Omental fat pad (tissue), 4 donors: ENCODE measurements around the gene SSX5. TPM values are rescaled to one million over a fixed set of nuclear protein-coding genes. Genes with fewer than 3 reads are reported as not detected.
"Not testable (repeated sequence)": the region's sequence is repeated elsewhere in the genome, so short reads cannot be mapped to it uniquely, and the experiment has no call there.

Source experiments
- ATAC-seq: fragments of 150-250 bp; one replicate; pipeline ENCODE4 v1.9.1; 2016; ENCODE audit warnings: mild to moderate bottlenecking, moderate library complexity; ENCODE audit not compliant: low FRiP score
- DNase-seq: peaks from one replicate; pipeline ENCODE4 v3.0.0-alpha.2; 2019; ENCODE audit warnings: low spot score
- CTCF ChIP-seq, 3 donors: fragments of 450-650 bp; IDR thresholded peaks; one replicate each; pipeline ENCODE4 v1.5.1; 2016 to 2017; ENCODE audit warnings: antibody characterized with exemption in 3 of 3, mild to moderate bottlenecking in 3 of 3, moderate library complexity in 2 of 3
- small RNA-seq: library from RNA; depleted of rRNA; stranded (forward); fragments of <200 nt; gene quantifications from one replicate; pipeline ENCODE3, GENCODE V24; 2016
- total RNA-seq, 4 donors: library from RNA; depleted of rRNA; stranded (reverse); fragments of >200 nt; gene quantifications; one replicate each; pipeline ENCODE4 v1.1.0, GENCODE V29; 2016

SSX5 gene
- total RNA-seq, 4 donors from 2014 or later, result not detected

GRCh38 chrX:48154796-48155195 lies 41.8 kb downstream of the SSX5 start:
- ATAC-seq, result no peak
- DNase-seq, result no peak
- TF ChIP-seq CTCF (IDR thresholded peaks at IDR 0.05), result no peak

- no peak for DNase-seq
- no peak for ATAC-seq
- no peak for TF ChIP-seq CTCF (IDR thresholded peaks at IDR 0.05)
These were observed 42.8 kb downstream of the SSX5 start for GRCh38 chrX:48153769-48154168.

- not testable (repeated sequence) for ATAC-seq
These were observed 53.9 kb downstream of the SSX5 start for GRCh38 chrX:48142697-48143096.

GRCh38 chrX:48141810-48142508 lies 54.6 kb downstream of the SSX5 start:
- ATAC-seq, DNase-seq: not testable (repeated sequence)

More at GRCh38 chrX:48142697-48143096, 53.9 kb downstream of the SSX5 start:
- DNase-seq, result not testable (repeated sequence)

- ATAC-seq, result not testable (repeated sequence)
These were observed 57.5 kb downstream of the SSX5 start for GRCh38 chrX:48139076-48139475.

More at GRCh38 chrX:48139076-48139475, 57.5 kb downstream of the SSX5 start:
- DNase-seq, result not testable (repeated sequence)

Small RNA genes lying within 50 kb of the gene (small RNA-seq; reads per million reads assigned to genes)
- gene AC245047.3, result not detected
- not detected for gene AC245047.7
- gene RNA5SP503, result not detected
- gene RNU6-707P, result not detected

Other genes starting within 250 kb of the SSX5 start
- 1 to 10 TPM; 2.5 to 7.6 (median 3.5) TPM for gene ZNF182, start 192.8 kb downstream of the SSX5 start, total RNA-seq
- not detected for gene SPACA5, start 189.8 kb downstream of the SSX5 start, total RNA-seq
- gene ZNF630, start 125.2 kb downstream of the SSX5 start, total RNA-seq, result 1 to 10 TPM in 3 of 4 donors, under 1 TPM in 1; 0.60 to 4.3 (median 1.4) TPM
- not detected for gene SPACA5B, start 66.2 kb downstream of the SSX5 start, total RNA-seq
- not detected for gene SSX1, start 58.6 kb upstream of the SSX5 start, total RNA-seq
- gene SSX3, start 159.9 kb upstream of the SSX5 start, total RNA-seq, result not detected
- not detected for gene SSX4, start 186.7 kb upstream of the SSX5 start, total RNA-seq
- not detected for gene SSX4B, start 215.2 kb upstream of the SSX5 start, total RNA-seq